ENCODE data around the gene PABPN1L. TPM values are rescaled to one million over a fixed set of nuclear protein-coding genes. Genes with fewer than 3 reads are reported as not detected.

PABPN1L gene
- total and polyA plus RNA-seq, 7 donors: not detected

- no peak overlapping the region for H3K27ac ChIP-seq
- ATAC-seq (no peak), DNase-seq (no peak)
- peaks cover 0 to 20% of the 10 kb centered on the region in 2 donors for H3K36me3 ChIP-seq (ENCODE audit: insufficient read depth in 1 of 2, low read depth in 1 of 2)
- no peak overlapping the region for H3K4me3 ChIP-seq
- TF ChIP-seq CTCF (IDR thresholded peaks at IDR 0.05): no peak
- H3K27me3 ChIP-seq (ENCODE audit: insufficient read depth in 3 of 3, low read length in 2 of 3): no peaks in the 10 kb centered on the region
- intact Hi-C loops (cut with DNase I): no loop called here
- H3K4me1 ChIP-seq: no peaks in the 10 kb centered on the region
- no peaks in the 10 kb centered on the region for H3K9me3 ChIP-seq
- 77 to 84% (median 81%) methylated on average over 18 to 20 of the region's 20 CpGs for WGBS, 3 donors
Measured at GRCh38 chr16:88820385-88821025, 46.0 kb downstream of the PABPN1L start.

GRCh38 chr16:88819126-88819525 lies 47.3 kb downstream of the PABPN1L start:
- WGBS, 3 donors: 84 to 88% (median 85%) methylated on average over 16 of the region's 16 CpGs
- DNase-seq: no peak
- Histone ChIP-seq H3K36me3 (ENCODE audit: insufficient read depth in 1 of 2, low read depth in 1 of 2) (peaks cover 0 to 14% of the 10 kb centered on the region in 2 donors), H3K27ac (no peak overlapping the region), H3K9me3 (no peaks in the 10 kb centered on the region), H3K27me3 (ENCODE audit: insufficient read depth in 3 of 3, low read length in 2 of 3) (no peaks in the 10 kb centered on the region), H3K4me3 (no peak overlapping the region), H3K4me1 (no peaks in the 10 kb centered on the region)
- ATAC-seq: no peak
- intact Hi-C loops (cut with DNase I): loop anchor here (5.0 to 10.0 kb wide), 3 partner anchors 96 to 348 kb away; partner anchors contain the start of gene ACSF3 (in 1 of the 2)
- TF ChIP-seq CTCF (IDR thresholded peaks at IDR 0.05): no peak

GRCh38 chr16:88818575-88818874 lies 47.9 kb downstream of the PABPN1L start:
- no peak for DNase-seq
- Histone ChIP-seq H3K27ac (no peak overlapping the region), H3K36me3 (ENCODE audit: insufficient read depth in 1 of 2, low read depth in 1 of 2) (peaks cover 0 to 12% of the 10 kb centered on the region in 2 donors), H3K27me3 (ENCODE audit: insufficient read depth in 3 of 3, low read length in 2 of 3) (no peaks in the 10 kb centered on the region), H3K4me3 (no peak overlapping the region), H3K4me1 (no peaks in the 10 kb centered on the region), H3K9me3 (no peaks in the 10 kb centered on the region)
- WGBS, 3 donors: 72 to 81% (median 76%) methylated on average over 18 of the region's 18 CpGs
- no peak for ATAC-seq
- intact Hi-C loops (cut with DNase I): loop anchor here (5.0 to 10.0 kb wide), 3 partner anchors 96 to 349 kb away; partner anchors contain the start of gene ACSF3 (in 1 of the 2)
- TF ChIP-seq CTCF (IDR thresholded peaks at IDR 0.05): no peak

GRCh38 chr16:88817785-88818574 lies 48.5 kb downstream of the PABPN1L start:
- ATAC-seq: no peak
- WGBS, 3 donors: 82 to 84% (median 82%) methylated on average over 39 to 40 of the region's 40 CpGs

More at GRCh38 chr16:88817785-88818574, 48.5 kb downstream of the PABPN1L start:
- no peak overlapping the region for H3K27ac ChIP-seq
- no peaks in the 10 kb centered on the region for H3K27me3 ChIP-seq (ENCODE audit: insufficient read depth in 3 of 3, low read length in 2 of 3)
- no peaks in the 10 kb centered on the region for H3K4me1 ChIP-seq
- no peak for DNase-seq
- intact Hi-C loops (cut with DNase I): loop anchor here (2.0 to 10.0 kb wide), 5 partner anchors 97 to 349 kb away; partner anchors contain the start of gene ACSF3 (in 1 of the 2)
- H3K4me3 ChIP-seq: no peak overlapping the region
- no peaks in the 10 kb centered on the region for H3K9me3 ChIP-seq
- peaks cover 0 to 10% of the 10 kb centered on the region in 2 donors for H3K36me3 ChIP-seq (ENCODE audit: insufficient read depth in 1 of 2, low read depth in 1 of 2)
- no peak for TF ChIP-seq CTCF (IDR thresholded peaks at IDR 0.05)

All from psoas muscle (tissue), 8 donors.